Tibial nerve (tissue), 4 donors: Measurements from ENCODE around the gene RNF213. TPM values are rescaled to one million over a fixed set of nuclear protein-coding genes. Genes with fewer than 3 reads are reported as not detected.

Source experiments
- DNase-seq, 2 donors: peaks; one replicate each; pipeline ENCODE4 v3.0.0-alpha.2; 2019; ENCODE audit warnings: low spot score in 2 of 2
- H3K27ac ChIP-seq, 4 donors: fragments of 200-600 bp; sonication (generic) in 3 of 4; one replicate each; pipeline ENCODE4 v1.5.1; 2017 to 2019; ENCODE audit warnings: mild to moderate bottlenecking in 1 of 4
- H3K27me3 ChIP-seq, 2 donors: fragments of 200-600 bp; sonication (generic) in 1 of 2; one replicate each; pipeline versions ENCODE4 v1.5.1 to v1.6.0; 2017 to 2019
- H3K36me3 ChIP-seq, 3 donors: fragments of 200-600 bp; sonication (generic); one replicate each; pipeline ENCODE4 v1.5.1; 2018 to 2019
- H3K4me1 ChIP-seq, 4 donors: fragments of 200-600 bp; sonication (generic) in 3 of 4; one replicate each; pipeline ENCODE4 v1.5.1; 2017 to 2019
- H3K4me3 ChIP-seq, 4 donors: fragments of 200-600 bp; sonication (generic) in 3 of 4; one replicate each; pipeline ENCODE4 v1.5.1; 2017 to 2019; ENCODE audit warnings: mild to moderate bottlenecking in 1 of 4, moderate library complexity in 1 of 4
- H3K9me3 ChIP-seq, 4 donors: fragments of 200-600 bp; sonication (generic) in 3 of 4; one replicate each; pipeline ENCODE4 v1.5.1; 2017 to 2019
- EP300 ChIP-seq, 2 donors: sonication (generic); formaldehyde crosslinking; IDR thresholded peaks; one replicate each; pipeline ENCODE4 v1.6.1; 2017; ENCODE audit warnings: antibody characterized with exemption in 2 of 2, mild to moderate bottlenecking in 1 of 2
- POLR2A ChIP-seq, 2 donors: fragments of 450-650 bp; IDR thresholded peaks; one replicate each; pipeline ENCODE4 v1.6.1; 2017; ENCODE audit warnings: antibody characterized with exemption in 2 of 2, mild to moderate bottlenecking in 2 of 2, moderate library complexity in 2 of 2
- WGBS, 2 donors: methylation state at CpG; one replicate each; pipeline ENCODE4 v1.1.5; 2018; 5-methylcytosine and 5-hydroxymethylcytosine counted together
- total RNA-seq, 4 donors: library from RNA; depleted of rRNA; stranded (reverse); fragments of >200 nt; gene quantifications; one replicate each; pipeline ENCODE4 v1.1.0, GENCODE V29; 2016
- TF ChIP-seq, protein P1 (sequence below), 5 experiments: fragments of 200-600 bp in 3 of 5; fragments of 450-650 bp in 2 of 5; sonication (generic) in 3 of 5; IDR thresholded peaks; one replicate each; pipeline ENCODE4 v1.5.1; 2016 to 2019; ENCODE audit warnings: antibody characterized with exemption in 5 of 5, mild to moderate bottlenecking in 3 of 5, moderate library complexity in 2 of 5

Gene RNF213
- total RNA-seq, 4 donors from 2014 or later: 107 to 148 (median 119) TPM

DNA sequence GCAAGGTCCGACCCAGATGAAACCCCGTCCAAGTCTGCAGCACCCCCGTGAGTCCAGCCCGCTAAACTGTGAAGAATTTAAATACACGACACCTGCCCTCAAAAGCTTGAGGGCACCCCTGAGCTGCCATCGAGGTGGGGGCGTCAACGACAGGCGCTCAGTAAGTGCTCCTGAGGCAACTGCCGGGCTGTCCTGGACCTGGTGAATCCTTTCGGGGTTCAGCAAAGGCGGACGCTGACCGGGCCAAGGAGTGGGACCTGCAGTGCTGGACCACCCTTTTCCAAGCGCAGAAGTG, 153.8 kb downstream of the RNF213 start:
- Histone ChIP-seq H3K27ac (peak overlapping the region in 3 of 4 donors; percentile 91 to 97 (median 97)), H3K9me3 (no peaks in the 10 kb centered on the region), H3K4me3 (peak overlapping the region; percentile 68 to 90 (median 84)), H3K36me3 (peaks cover 0 to 24% (median 0%) of the 10 kb centered on the region in 3 donors), H3K4me1 (peaks cover 0 to 36% (median 14%) of the 10 kb centered on the region in 4 donors), H3K27me3 (no peaks in the 10 kb centered on the region)
- TF ChIP-seq POLR2A (IDR thresholded peaks at IDR 0.05) (no peak), EP300 (IDR thresholded peaks at IDR 0.05) (no peak)
- TF ChIP-seq, protein P1, sequence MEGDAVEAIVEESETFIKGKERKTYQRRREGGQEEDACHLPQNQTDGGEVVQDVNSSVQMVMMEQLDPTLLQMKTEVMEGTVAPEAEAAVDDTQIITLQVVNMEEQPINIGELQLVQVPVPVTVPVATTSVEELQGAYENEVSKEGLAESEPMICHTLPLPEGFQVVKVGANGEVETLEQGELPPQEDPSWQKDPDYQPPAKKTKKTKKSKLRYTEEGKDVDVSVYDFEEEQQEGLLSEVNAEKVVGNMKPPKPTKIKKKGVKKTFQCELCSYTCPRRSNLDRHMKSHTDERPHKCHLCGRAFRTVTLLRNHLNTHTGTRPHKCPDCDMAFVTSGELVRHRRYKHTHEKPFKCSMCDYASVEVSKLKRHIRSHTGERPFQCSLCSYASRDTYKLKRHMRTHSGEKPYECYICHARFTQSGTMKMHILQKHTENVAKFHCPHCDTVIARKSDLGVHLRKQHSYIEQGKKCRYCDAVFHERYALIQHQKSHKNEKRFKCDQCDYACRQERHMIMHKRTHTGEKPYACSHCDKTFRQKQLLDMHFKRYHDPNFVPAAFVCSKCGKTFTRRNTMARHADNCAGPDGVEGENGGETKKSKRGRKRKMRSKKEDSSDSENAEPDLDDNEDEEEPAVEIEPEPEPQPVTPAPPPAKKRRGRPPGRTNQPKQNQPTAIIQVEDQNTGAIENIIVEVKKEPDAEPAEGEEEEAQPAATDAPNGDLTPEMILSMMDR (IDR thresholded peaks at IDR 0.05): no peak
- DNase-seq: no peak
- WGBS, 2 donors: 0 to 2% methylated on average over 8 to 15 of the region's 15 CpGs

DNA sequence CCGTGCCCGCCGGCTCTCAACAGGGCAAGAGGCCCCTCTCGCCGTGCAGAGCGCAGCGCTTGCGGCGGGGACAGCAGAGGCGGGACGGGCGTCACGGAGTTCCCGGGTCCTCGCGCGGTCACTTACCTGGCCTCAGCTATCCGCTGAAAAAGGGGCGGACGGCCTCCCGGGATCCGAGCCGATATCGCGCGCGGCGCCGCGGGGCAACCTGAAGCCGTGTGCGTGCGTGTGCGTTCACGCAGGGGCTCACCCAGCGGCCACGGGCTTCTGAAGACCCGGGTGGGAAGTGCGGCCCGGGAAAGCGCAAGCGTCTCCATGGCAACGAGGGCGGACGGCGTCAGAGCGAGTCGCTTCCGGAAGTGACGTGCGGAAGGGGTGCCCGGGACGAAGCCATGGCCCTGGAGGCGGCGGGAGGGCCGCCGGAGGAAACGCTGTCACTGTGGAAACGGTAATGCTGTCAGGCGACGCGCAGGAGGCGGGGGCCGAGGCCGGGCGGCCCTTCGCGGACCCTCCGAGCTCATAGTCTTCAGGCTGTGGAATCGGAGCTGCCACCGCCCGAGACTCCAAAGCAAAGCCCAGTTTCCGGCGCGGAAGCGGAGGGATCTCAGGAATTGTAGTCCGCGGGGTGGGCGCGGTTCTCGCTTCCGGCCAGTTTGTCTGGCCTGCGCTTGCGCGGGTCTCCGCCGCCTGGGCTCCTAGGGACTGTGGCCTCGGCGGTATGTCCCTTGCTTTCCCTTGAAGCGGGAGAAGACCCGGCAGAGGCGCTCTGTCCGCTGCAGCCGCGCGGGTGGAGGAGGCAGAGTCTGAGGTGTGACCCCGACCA, 154.4 kb downstream of the RNF213 start, which contains the start of gene ENDOV:
Gene ENDOV, plus strand, starts transcription at position 365 of the 823 bp plus-strand sequence. Its CDS starts 28 bp downstream, at position 393.
- peak; percentile 86 to 91 for DNase-seq
- Histone ChIP-seq H3K27ac (peak within 1 kb of the TSS; percentile 91 to 97 (median 94)), H3K36me3 (peaks cover 0 to 30% (median 0%) of the 10 kb centered on the region in 3 donors), H3K4me1 (peaks cover 0 to 36% (median 14%) of the 10 kb centered on the region in 4 donors), H3K9me3 (no peaks in the 10 kb centered on the region), H3K4me3 (peak within 1 kb of the TSS; percentile 68 to 90 (median 84)), H3K27me3 (no peaks in the 10 kb centered on the region)
- WGBS, 2 donors: 0 to 3% methylated on average over 6 to 97 of the region's 97 CpGs
- peak; percentile 91 to 96 for TF ChIP-seq EP300 (IDR thresholded peaks at IDR 0.05)
- TF ChIP-seq, protein P1 (IDR thresholded peaks at IDR 0.05): peak in 1 of 5 experiments; percentile 52
- TF ChIP-seq POLR2A (IDR thresholded peaks at IDR 0.05): peak in 1 of 2 donors; percentile 35

DNA sequence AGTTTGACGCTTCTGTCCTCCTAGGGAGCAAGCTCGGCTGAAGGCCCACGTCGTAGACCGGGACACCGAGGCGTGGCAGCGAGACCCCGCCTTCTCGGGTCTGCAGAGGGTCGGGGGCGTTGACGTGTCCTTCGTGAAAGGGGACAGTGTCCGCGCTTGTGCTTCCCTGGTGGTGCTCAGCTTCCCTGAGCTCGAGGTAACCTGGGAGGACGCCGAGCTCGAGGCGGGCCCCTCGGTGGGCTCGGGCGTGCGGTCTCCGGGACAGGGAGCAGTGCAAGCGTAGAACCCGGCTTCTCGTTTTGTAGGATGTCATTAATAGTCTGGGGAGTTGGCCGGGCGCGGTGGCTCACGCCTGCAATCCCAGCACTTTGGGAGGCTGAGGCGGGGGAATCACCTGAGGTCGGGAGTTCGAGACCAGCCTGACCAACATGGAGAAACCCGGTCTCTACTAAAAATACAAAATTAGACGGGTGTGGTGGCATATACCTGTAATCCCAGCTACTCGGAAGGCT, 155.0 kb downstream of the RNF213 start:
- peaks cover 0 to 36% (median 0%) of the 10 kb centered on the region in 3 donors for H3K36me3 ChIP-seq
- H3K27me3 ChIP-seq: no peaks in the 10 kb centered on the region
- TF ChIP-seq, protein P1 (IDR thresholded peaks at IDR 0.05): no peak
- no peak for TF ChIP-seq EP300 (IDR thresholded peaks at IDR 0.05)
- no peak for TF ChIP-seq POLR2A (IDR thresholded peaks at IDR 0.05)
- peaks cover 0 to 36% (median 14%) of the 10 kb centered on the region in 4 donors for H3K4me1 ChIP-seq
- H3K4me3 ChIP-seq: peak overlapping the region; percentile 68 to 90 (median 84)
- H3K9me3 ChIP-seq: no peaks in the 10 kb centered on the region
- WGBS, 2 donors: 9 to 24% methylated on average over 15 to 38 of the region's 39 CpGs
- H3K27ac ChIP-seq: peak overlapping the region; percentile 91 to 97 (median 94)
- DNase-seq: no peak

DNA sequence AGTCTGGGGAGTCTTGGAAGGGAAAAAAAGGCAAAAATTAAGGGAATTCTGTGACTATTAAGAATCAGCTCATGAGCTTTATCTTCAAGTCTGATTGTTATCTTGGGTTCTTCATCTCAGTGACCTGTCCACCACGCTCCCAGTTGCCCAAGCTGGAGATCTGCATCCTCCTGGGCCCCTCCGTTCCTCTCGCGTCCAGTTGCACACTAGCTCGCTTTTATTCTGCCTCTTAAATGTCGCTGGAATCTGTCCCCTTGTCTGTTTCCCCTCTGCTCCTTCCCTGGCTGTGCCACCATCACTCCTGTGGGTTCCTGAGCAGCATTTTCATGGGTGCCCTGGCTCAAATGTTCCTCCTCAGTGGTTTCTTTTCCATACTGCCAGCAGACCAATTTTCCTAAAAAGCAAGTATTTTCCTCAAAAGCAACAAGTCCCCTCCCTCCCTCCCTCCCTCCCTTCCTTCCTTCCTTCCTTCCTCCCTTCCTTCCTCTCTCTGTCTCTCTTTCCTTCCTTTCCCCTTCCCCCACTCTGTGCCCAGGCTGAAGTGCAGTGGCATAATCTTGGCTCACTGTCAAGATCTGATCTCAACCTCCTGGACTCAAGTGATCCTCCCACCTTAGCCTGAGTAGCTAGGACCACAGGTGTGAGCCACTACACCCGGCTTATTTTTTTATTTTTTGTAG, 155.7 kb downstream of the RNF213 start:
- DNase-seq: no peak
- Histone ChIP-seq H3K9me3 (no peaks in the 10 kb centered on the region), H3K27ac (no peak overlapping the region), H3K4me1 (peaks cover 0 to 36% (median 14%) of the 10 kb centered on the region in 4 donors), H3K27me3 (no peaks in the 10 kb centered on the region), H3K36me3 (peaks cover 0 to 39% (median 0%) of the 10 kb centered on the region in 3 donors), H3K4me3 (peak overlapping the region in 2 of 4 donors; percentile 82 to 86)
- TF ChIP-seq POLR2A (IDR thresholded peaks at IDR 0.05) (no peak), EP300 (IDR thresholded peaks at IDR 0.05) (no peak)
- TF ChIP-seq, protein P1 (IDR thresholded peaks at IDR 0.05): no peak
- WGBS, 2 donors: 81 to 88% methylated on average over 7 of the region's 7 CpGs
